MCF 10A (cell line): ENCODE results near the gene UQCRH. TPM values are rescaled to one million over a fixed set of nuclear protein-coding genes. Genes with fewer than 3 reads are reported as not detected.

Source experiments
- BruUV-seq: library from RNA; stranded (reverse); fragments of 400-500 nt; replicated peaks from 2 replicates; lab custom pipeline; 2021; lab: Mats Ljungman, UMichigan
- CTCF ChIA-PET: fragments of 300-600 bp; sonication (Branson Sonifier 250); formaldehyde crosslinking; extraction: SDS; loops from one replicate; lab custom pipeline; 2021; ENCODE audit warnings: antibody characterized with exemption, inconsistent platforms; lab: Yijun Ruan, JAX
- POLR2A ChIA-PET: fragments of 300-600, 350-650 bp; sonication (Branson Sonifier 250); formaldehyde crosslinking; extraction: SDS; loops from one replicate; lab custom pipeline; 2020; ENCODE audit warnings: antibody characterized with exemption, inconsistent platforms; lab: Yijun Ruan, JAX
- DNase-seq: peaks from one replicate; pipeline ENCODE4 v3.0.0-alpha.2; 2018; ENCODE audit not compliant: unreplicated experiment
- H3K27ac Mint-ChIP-seq: one replicate; pipeline ENCODE4 v1.8.0; 2022; ENCODE audit warnings: mild to moderate bottlenecking, low read depth, mixed read lengths; ENCODE audit not compliant: unreplicated experiment
- H3K27me3 Mint-ChIP-seq: one replicate; pipeline ENCODE4 v1.8.0; 2022; ENCODE audit warnings: mixed read lengths; ENCODE audit not compliant: insufficient read depth, unreplicated experiment
- H3K36me3 Mint-ChIP-seq: one replicate; pipeline ENCODE4 v1.8.0; 2022; ENCODE audit warnings: mild to moderate bottlenecking, moderate library complexity, mixed read lengths; ENCODE audit not compliant: insufficient read depth, unreplicated experiment
- H3K4me1 Mint-ChIP-seq: one replicate; pipeline ENCODE4 v1.8.0; 2022; ENCODE audit warnings: mixed read lengths; ENCODE audit not compliant: insufficient read depth, unreplicated experiment
- H3K4me3 Mint-ChIP-seq: one replicate; pipeline ENCODE4 v1.8.0; 2022; ENCODE audit warnings: mild to moderate bottlenecking, moderate library complexity, mixed read lengths; ENCODE audit not compliant: unreplicated experiment
- H3K9me3 Mint-ChIP-seq: one replicate; pipeline ENCODE4 v1.8.0; 2022; ENCODE audit warnings: mixed read lengths; ENCODE audit not compliant: unreplicated experiment
- intact Hi-C: fragments of 100-400 bp; cut with micrococcal nuclease; formaldehyde crosslinking; loops from 2 replicates; pipeline ENCODE4 v1.14.1; 2022
- total RNA-seq: library from RNA; stranded (reverse); gene quantifications from 2 replicates; pipeline ENCODE4 v1.2.3, GENCODE V29; 2022
- TF ChIP-seq, protein P1 (sequence below): fragments of 200-600 bp; IDR thresholded peaks from one replicate; pipeline ENCODE4 v1.8.0; 2022; ENCODE audit warnings: antibody characterized with exemption, mild to moderate bottlenecking; ENCODE audit not compliant: unreplicated experiment

The UQCRH gene
- total RNA-seq, 1 experiment from 2014 or later: 299 TPM

GRCh38 chr1:46340404-46341221 lies 37.1 kb downstream of the UQCRH start, which contains the start of gene NSUN4:
NSUN4 (plus strand) TSS chr1:46340807; CDS start chr1:46340827, 20 bp downstream.
- intact Hi-C loops: loop anchor here (1.0 to 2.0 kb wide), 2 partner anchors 36 to 94 kb away; partner anchors contain the start of gene RAD54L
- ChIA-PET CTCF (interaction anchor here (0.6 to 1.9 kb wide), 14 partner anchors 12 to 248 kb away, joined by 3 to 12 read pairs (median 3); partner anchors contain the start of genes LRRC41 and UQCRH), POLR2A (interaction anchor here (0.6 to 5.5 kb wide), 35 partner anchors 10 to 1330 kb away, joined by 3 to 119 read pairs (median 4); partner anchors contain the start of genes HECTD3, LRRC41, LURAP1 and RAD54L)
- Mint-ChIP-seq H3K27ac (peak within 1 kb of the TSS; percentile 99), H3K4me3 (peak within 1 kb of the TSS; percentile 96), H3K9me3 (no peaks in the 10 kb centered on the region), H3K4me1 (peaks cover 26% of the 10 kb centered on the region), H3K27me3 (no peaks in the 10 kb centered on the region), H3K36me3 (peaks cover 42% of the 10 kb centered on the region)
- TF ChIP-seq, protein P1, sequence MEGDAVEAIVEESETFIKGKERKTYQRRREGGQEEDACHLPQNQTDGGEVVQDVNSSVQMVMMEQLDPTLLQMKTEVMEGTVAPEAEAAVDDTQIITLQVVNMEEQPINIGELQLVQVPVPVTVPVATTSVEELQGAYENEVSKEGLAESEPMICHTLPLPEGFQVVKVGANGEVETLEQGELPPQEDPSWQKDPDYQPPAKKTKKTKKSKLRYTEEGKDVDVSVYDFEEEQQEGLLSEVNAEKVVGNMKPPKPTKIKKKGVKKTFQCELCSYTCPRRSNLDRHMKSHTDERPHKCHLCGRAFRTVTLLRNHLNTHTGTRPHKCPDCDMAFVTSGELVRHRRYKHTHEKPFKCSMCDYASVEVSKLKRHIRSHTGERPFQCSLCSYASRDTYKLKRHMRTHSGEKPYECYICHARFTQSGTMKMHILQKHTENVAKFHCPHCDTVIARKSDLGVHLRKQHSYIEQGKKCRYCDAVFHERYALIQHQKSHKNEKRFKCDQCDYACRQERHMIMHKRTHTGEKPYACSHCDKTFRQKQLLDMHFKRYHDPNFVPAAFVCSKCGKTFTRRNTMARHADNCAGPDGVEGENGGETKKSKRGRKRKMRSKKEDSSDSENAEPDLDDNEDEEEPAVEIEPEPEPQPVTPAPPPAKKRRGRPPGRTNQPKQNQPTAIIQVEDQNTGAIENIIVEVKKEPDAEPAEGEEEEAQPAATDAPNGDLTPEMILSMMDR: peak; percentile 75
- peak; percentile 92 for DNase-seq
- TSS peak; percentile 87 for BruUV-seq

- peak overlapping the region; percentile 99 for H3K27ac Mint-ChIP-seq
Observed at GRCh38 chr1:46341222-46342083, 38.0 kb downstream of the UQCRH start.

GRCh38 chr1:46342084-46342656 lies 38.7 kb downstream of the UQCRH start:
- peaks cover 26% of the 10 kb centered on the region for H3K4me1 Mint-ChIP-seq

More at GRCh38 chr1:46341222-46342083, 38.0 kb downstream of the UQCRH start:
- Mint-ChIP-seq H3K4me3 (peak overlapping the region; percentile 96), H3K4me1 (peaks cover 26% of the 10 kb centered on the region), H3K9me3 (no peaks in the 10 kb centered on the region), H3K36me3 (peaks cover 51% of the 10 kb centered on the region), H3K27me3 (no peaks in the 10 kb centered on the region)
- intact Hi-C loops: loop anchor here (2.0 kb wide), 1 partner anchor 95 kb away; the partner anchor contains the start of gene RAD54L
- ChIA-PET CTCF (interaction anchor here (0.9 to 1.9 kb wide), 9 partner anchors 8 to 207 kb away, joined by 3 to 12 read pairs (median 5); partner anchors contain the start of genes LRRC41 and UQCRH), POLR2A (interaction anchor here (0.6 to 5.5 kb wide), 26 partner anchors 9 to 963 kb away, joined by 3 to 119 read pairs (median 4); partner anchors contain the start of genes LRRC41, LURAP1, RAD54L and UQCRH)
- DNase-seq: no peak
- TF ChIP-seq, protein P1: no peak
- BruUV-seq: TSS peak; percentile 31

More at GRCh38 chr1:46342084-46342656, 38.7 kb downstream of the UQCRH start:
- no TSS peak for BruUV-seq
- POLR2A ChIA-PET: interaction anchor here (0.6 to 5.5 kb wide), 5 partner anchors 12 to 95 kb away, joined by 3 to 119 read pairs (median 4); partner anchors contain the start of genes LRRC41, RAD54L and UQCRH
- no peak for DNase-seq
- H3K36me3 Mint-ChIP-seq: peaks cover 57% of the 10 kb centered on the region
- CTCF ChIA-PET: interaction anchor here (0.6 to 1.3 kb wide), 6 partner anchors 9 to 206 kb away, joined by 3 to 5 read pairs (median 3); no protein-coding TSS in a partner anchor
- H3K4me3 Mint-ChIP-seq: peak overlapping the region; percentile 96
- TF ChIP-seq, protein P1: peak; percentile 8
- intact Hi-C loops: no loop called here
- H3K27ac Mint-ChIP-seq: peak overlapping the region; percentile 99
- no peaks in the 10 kb centered on the region for H3K27me3 Mint-ChIP-seq
- no peaks in the 10 kb centered on the region for H3K9me3 Mint-ChIP-seq
